ENCODE measurements around the gene NPEPPS.
"Not testable (repeated sequence)": the region's sequence is repeated elsewhere in the genome, so short reads cannot be mapped to it uniquely, and the experiment has no call there.

NPEPPS gene, protein sequence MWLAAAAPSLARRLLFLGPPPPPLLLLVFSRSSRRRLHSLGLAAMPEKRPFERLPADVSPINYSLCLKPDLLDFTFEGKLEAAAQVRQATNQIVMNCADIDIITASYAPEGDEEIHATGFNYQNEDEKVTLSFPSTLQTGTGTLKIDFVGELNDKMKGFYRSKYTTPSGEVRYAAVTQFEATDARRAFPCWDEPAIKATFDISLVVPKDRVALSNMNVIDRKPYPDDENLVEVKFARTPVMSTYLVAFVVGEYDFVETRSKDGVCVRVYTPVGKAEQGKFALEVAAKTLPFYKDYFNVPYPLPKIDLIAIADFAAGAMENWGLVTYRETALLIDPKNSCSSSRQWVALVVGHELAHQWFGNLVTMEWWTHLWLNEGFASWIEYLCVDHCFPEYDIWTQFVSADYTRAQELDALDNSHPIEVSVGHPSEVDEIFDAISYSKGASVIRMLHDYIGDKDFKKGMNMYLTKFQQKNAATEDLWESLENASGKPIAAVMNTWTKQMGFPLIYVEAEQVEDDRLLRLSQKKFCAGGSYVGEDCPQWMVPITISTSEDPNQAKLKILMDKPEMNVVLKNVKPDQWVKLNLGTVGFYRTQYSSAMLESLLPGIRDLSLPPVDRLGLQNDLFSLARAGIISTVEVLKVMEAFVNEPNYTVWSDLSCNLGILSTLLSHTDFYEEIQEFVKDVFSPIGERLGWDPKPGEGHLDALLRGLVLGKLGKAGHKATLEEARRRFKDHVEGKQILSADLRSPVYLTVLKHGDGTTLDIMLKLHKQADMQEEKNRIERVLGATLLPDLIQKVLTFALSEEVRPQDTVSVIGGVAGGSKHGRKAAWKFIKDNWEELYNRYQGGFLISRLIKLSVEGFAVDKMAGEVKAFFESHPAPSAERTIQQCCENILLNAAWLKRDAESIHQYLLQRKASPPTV

DNA sequence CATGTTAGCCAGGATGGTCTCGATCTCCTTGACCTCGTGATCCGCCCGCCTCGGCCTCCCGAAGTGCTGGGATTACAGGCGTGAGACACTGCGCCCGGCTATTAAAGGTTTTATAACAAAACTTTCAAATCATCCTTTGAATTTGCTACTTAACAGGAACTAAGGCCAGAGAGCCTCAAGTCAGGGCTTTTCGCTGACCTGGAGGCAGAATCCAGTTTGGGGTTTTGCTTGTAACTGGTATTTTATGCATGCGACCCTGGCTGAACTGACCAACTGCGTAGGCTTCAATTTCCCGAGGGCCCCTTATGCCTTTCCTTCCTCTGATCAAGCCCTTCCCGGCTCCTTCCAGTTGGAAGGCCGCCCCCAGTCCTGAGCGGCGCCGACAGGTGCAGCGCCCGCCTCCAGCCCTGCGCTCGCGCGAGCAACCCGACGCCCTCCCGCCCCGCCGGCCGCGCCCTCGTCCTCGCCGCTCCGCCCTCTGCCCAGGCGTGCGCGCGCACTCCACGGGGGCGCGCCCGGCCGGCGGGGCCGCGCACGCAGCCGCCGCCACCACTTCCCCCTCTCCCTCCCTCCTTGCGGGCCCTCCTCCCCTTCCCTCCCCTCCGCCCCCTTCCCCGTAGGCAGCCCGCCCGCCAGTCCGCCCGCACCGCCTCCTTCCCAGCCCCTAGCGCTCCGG, at the start of gene NPEPPS:
TSS of gene NPEPPS (plus strand) at position 552 of the 676 bp plus-strand sequence. CDS start 193 bp downstream, outside the sequence.
- DNase-seq = not testable (repeated sequence)

DNA sequence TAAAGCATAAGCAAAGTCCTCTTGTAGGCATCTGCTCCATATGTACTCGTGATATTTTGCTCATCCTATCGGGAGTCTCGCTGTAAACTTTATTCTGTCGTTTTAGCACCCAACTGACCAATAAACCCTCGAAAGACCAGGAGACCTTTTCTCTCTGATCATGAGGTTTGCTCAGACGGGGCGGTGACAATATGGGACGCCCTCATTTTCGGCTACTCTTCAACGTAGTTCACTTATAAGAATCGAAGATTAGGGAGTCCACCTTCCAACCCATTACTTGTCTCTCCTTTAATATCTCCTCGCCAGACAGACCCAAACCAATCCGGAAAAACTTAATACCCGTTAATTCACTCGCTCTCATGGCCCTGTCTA, 39.1 kb upstream of the NPEPPS start:
- not testable (repeated sequence) for DNase-seq

DNA sequence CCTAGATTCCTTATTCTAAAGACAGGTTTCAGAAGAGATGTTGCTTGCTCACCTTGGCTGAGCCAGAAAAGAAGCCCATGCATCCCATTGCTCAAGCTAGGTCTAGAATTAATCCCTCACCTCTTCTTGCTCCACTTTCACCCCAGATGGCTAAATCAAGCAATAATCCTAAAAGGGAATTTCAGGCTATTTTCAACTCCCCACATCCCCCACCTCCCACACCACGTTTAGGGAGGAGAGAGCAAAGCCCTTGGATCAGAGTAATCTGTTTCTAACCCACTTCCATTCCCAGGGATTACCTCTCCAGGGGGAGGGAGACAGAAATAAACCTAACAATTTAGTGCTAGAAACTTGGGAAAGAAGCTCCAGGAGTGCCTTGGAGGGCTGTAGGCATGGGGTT, 31.8 kb upstream of the NPEPPS start:
- not testable (repeated sequence) for DNase-seq

DNA sequence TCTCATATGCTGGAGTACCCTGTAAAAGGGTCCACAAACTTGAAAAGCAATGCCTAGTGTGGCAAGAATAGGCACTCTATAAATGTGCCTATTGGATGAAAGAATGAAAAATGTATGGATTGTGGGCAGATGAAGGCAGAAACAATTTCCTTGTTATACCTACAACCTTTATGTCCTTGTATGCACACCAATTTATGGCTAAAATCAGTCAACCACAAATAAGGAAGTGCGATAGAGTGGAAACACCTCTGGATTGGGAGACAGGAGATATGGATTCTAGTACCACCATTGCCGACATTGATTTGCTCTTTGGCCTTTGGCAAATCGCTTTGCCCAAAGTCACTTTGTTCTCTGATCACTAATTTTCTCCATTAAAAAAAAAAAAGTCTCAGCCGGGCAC, 31.4 kb upstream of the NPEPPS start:
- not testable (repeated sequence) for DNase-seq

DNA sequence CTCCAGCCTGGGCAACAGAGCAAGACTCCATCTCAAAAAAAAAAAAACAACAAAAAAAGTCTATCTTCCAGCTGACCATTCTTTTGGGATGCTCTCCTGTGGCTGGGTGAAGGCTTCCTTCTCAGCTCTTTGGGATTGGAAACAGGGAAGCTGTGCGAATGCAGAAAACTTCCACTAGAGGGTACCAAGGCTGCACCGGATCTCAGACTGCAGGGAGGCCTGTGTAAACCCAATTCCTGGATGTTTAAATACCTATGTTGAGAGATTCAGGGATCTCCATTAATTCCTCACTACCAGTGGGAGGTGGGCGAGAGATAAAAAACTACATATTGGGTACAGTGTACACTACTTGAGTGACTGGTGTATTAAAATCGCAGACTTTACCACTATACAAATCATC, 30.3 kb upstream of the NPEPPS start:
- DNase-seq = not testable (repeated sequence)

DNA sequence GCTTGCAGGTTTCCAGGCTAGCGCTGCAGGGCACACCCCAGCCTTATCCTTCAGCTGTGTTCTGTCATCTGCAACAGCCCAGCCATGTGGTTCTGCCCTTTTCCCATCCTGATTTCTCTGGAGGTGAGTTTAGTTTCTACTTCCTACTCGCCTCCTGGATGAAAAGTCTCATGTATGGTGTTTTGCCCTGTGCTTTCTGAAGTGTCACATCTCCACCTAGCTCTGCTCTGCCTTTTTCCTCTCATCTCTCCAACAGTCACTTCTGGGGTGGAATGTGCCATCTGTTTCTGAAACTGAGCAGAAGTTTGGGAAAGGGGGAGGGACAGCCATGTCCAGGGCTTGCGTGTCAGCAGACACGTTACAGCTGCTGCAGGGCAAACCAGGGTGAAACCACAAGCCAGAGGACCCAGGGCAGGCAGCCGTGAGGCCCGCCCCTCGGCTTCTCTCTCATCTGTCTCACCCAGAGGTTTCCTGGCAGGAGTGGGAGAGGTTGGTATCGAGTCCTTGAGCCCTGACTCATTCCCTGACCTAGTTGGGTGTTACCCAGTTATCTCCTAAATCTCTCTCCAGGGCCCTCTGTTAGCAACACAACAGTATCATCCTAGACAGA, 28.7 kb upstream of the NPEPPS start:
- DNase-seq = not testable (repeated sequence)

DNA sequence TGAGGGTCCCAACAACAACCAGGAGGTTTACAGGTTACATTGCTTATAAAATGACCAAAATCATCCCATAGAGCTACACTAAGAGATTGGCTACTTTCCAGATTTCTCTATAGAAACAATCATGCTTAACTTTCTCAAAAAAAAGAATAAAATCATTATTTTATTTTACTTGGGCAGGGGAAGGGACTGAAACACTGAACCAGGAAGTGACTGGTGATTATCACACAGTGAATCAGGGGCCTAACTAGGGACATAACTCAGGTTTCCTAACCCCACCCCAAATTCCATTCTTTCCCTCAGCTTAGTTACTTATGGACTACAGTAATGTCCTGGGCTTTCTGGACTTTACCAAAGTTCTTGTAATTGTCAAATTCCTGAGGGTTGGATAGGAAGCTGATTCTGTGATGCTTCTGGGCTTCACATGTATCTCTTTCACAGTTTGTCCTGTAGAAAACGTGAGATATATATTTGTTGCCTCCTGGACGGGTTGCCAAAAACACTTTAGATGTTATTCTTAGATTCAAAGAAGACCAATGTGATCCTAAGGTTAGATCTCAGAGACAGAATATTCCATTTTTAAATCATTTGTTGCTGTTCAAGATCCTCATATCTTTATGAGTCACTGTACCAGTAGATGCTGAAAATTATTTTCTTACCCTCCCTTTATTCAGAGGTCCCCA, 28.0 kb upstream of the NPEPPS start:
- not testable (repeated sequence) for DNase-seq

DNA sequence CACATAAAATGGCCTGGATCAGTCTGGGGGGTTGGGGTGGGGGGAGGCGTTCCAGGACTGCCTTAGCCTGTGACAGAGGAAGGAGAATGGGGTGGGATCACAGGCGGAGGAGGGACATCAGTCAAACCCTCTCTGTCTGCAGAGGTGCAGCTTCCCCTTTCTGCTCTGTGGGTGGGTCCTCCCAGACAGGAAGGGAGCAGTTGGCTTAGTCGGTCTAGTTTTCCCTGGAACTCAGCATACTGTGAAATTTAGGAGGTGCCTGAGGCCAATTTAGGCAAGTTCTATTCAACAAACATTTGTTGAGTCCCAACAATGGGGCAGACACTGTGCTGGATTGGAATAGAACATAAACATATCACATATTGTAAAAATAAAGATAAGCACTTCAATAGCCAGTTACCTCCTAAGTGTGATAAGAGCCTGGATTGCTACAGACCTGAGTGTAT, 19.2 kb upstream of the NPEPPS start:
- DNase-seq = not testable (repeated sequence)

DNA sequence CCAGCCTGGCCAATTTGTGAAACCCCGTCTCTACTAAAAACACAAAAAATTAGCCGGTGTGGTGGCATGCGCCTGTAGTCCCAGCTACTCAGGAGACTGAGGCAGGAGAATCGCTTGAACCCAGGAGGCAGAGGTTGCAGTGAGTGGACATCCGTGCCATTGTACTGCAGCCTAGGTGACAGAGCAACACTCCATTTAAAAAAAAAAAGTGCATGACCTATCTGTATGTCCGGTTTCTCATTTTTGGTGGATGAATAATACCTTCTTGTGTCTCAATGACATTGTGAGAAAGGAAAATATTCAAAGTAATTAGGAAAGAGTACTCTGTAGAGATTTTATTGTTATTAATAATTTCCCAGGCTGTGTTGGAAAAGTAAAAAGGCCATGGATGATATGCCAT, 17.6 kb upstream of the NPEPPS start:
- not testable (repeated sequence) for DNase-seq

DNA sequence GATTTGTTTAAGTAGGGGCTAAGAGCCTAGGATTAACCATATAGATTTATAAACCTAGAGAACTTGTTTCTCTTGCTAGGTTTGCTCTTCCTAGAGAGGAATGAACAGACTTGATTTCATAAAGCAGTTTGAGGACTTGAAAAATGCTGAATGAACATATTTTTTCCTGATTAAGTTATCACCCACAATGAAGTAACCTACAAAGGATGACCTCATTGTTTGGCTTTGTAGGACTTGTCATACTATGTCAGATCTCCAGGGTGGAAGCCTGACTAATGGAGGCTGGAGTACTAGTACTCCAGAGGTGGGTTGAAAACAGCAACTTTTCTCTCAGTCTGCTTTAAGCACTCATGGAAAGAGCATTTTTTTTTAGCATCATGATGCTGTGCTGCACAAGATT, 12.0 kb upstream of the NPEPPS start:
- DNase-seq = not testable (repeated sequence)

DNA sequence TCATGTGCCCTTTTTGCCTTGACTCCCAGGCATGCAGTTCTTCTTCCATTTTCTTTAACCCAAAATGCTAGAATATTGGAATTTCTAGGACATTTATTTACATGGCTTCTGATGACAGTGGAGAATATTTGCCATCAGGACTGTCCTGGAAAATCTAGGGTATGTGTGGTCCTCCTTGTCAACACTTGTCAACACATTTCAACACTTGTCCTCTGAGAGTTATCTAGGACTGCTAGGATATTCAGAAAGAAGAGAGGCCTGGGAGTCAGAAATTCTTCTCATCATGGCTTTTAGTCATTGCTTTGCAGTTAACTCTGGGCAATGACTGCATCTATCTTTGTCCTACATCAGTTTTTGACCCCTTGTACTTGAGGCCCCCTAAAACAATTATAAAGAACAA, 11.5 kb upstream of the NPEPPS start:
- DNase-seq = not testable (repeated sequence)

DNA sequence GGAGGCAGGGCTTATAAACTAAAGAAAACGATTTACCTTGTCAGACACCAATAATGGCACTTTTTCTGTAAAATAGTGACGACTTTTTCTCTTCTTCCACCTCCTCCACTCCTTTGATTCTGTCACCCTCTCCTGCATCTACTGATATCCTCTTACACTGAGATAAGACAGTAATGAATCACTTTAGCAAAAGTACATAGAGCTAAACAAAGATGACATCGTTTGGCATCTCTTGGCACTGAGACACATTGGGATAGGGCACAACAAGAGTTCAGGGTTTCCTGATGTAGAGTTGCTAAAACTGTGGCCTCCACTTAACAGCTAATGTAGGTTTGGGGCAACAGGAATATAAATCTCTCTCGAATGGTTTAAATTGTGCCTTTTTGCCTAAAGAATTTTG, 10.6 kb upstream of the NPEPPS start:
- not testable (repeated sequence) for DNase-seq

DNA sequence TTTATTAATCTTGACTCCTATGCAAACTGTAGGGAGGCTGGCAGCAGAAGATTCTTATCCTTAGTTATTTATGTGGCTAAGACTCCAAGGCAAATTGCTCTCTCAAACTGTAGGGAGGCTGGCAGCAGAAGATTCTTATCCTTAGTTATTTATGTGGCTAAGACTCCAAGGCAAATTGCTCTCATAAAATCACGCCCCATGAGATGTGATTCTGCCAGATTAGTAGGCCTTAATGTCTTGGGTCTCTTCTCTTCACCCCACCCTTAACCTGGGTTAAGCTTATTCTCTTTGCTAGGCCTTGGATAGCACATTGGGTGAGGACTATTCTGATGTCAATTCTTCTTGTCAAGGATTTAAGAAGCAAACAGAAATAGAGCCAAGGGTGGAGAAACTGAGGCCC, 9.5 kb upstream of the NPEPPS start:
- DNase-seq = not testable (repeated sequence)

DNA sequence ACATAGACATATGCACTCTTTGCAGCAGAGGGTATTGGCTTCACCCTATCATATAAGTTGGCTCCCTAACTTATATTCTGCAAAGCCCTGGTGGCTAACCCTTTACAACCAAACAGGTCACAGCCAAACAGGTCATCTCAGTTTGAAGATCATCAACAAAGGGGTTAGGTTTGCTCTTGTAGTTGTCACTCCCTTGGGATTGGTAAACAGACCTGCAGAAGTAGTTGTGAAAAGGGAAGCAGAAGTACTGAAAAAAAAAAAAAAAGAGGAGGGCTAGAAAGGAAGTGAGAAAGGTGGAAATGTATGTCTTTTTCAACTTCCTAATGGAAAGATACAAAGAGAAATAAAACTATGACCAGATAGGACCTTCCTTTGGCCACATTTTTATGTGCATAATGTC, 8.6 kb upstream of the NPEPPS start:
- not testable (repeated sequence) for DNase-seq

DNA sequence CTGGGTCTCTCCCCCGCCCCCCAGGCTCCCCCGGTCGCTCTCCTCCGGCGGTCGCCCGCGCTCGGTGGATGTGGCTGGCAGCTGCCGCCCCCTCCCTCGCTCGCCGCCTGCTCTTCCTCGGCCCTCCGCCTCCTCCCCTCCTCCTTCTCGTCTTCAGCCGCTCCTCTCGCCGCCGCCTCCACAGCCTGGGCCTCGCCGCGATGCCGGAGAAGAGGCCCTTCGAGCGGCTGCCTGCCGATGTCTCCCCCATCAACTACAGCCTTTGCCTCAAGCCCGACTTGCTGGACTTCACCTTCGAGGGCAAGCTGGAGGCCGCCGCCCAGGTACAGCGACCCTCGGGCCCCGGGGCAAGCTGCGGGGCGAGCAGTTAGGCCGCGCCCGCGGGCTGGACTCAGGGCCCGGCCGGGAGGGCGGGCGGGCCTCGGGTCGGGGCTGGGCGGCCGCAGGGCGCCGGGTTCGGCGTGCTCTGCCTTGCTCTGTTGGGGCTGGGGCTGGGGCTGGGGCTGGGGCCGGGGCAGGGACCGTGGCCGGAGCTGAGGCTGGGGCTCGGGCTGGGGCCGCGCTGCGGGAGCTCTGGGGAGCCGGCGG, 419 bp downstream of the NPEPPS start:
- DNase-seq = not testable (repeated sequence)

DNA sequence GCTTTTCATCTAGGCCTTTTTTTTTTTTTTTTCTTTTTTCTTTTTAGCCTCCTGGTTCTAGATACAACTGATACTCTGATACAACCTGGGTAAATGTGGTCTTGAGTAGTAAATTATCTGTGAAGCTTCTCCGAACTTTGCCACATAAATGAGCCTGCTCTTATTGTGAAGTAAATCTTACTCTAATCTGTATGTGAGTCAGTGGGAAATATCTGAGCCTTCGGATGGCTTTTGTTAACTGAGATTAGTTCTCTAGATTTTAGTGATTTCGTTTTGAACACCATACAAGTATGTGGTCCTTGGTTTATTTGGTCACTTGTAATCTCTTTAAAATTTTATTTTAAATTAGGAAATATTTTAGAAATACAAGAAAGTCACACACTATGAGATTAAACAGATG, 8.2 kb downstream of the NPEPPS start:
- DNase-seq = not testable (repeated sequence)

DNA sequence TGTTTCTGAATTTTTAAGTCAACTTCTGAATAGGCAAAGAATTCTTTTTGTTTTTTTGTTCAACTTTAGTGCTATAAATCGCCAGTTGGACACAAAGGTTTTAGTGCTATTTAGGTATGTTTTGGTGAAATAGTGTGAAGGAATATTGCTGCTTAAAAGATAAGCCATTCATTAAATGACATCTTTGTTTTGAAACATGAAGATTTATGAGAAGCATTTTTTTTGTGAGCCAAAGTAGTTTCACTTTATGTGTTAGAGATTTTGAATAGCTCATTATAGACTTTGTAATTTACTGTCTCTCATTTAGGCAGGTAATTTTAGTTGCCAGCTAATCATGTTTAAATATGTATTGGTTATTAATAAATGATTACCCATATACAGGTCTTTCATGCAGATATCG, 10.8 kb downstream of the NPEPPS start:
- DNase-seq = not testable (repeated sequence)

DNA sequence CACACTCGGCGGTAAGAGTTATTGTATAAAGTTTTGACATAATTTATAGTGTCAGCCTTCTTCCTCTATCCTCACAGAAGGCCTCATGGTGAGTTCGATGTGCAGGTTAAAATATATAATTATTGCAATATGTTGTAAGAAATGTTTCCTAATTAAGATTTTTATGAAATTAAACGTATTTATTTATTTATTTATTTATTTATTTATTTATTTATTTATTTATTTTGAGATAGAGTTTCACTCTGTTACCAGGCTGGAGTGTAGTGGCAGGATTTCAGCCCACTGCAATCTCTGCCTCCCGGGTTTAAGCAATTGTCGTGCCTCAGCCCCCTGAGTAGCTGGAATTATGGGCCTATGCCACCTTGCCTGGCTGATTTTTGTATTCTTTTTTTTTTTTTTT, 13.4 kb downstream of the NPEPPS start:
- DNase-seq = not testable (repeated sequence)

DNA sequence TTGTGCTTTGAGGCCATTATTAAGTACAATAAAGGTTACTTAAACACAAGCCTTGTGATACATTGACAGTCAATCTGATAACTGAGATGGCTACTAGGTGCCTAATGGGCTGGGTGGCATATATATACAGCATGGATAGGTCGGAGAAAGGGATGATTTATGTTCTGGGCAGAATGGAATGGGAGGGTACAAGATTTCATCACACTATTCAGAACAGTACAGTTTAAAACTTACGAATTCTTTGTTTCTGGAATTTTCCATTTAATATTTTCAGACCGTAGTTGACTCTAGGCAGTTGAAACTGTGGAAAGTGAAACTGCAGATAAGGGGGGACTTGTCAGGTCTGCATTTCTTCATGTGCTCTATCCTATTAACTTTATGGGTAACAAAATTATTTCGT, 23.8 kb downstream of the NPEPPS start:
- DNase-seq = not testable (repeated sequence)

DNA sequence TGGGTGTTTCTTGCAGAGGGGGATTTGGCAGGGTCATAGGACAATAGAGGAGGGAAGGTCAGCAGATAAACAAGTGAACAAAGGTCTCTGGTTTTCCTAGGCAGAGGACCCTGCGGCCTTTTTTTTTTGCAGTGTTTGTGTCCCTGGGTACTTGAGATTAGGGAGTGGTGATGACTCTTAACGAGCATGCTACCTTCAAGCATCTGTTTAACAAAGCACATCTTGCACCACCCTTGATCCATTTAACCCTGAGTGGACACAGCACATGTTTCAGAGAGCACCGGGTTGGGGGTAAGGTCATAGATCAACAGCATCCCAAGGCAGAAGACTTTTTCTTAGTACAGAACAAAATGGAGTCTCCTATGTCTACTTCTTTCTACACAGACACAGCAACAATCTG, 25.2 kb downstream of the NPEPPS start:
- DNase-seq = not testable (repeated sequence)

DNA sequence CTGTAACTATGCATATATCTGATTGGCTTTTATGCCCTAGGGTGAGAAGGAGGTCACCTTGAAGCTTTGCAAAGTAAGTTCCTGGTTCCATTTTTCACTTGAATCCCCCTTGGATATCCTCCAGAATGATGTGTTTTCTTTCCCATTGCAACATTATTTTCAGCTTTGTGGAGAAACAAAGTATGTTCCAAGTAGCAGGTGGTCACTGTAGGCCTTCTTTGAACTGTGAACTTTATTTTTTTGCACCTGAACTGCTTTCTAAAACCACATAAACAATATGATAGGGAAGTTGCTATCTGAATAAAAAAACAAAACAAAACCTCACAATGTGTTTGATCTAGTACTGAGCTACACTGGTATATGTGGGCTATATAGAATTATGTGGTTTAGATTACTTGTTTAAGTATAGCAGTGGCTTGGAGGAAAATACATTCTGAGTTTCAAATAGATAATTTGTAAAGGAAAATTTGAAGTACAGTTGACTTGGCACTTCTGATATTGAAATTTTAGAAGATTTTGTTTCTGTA, 29.7 kb downstream of the NPEPPS start:
- DNase-seq = not testable (repeated sequence)

Measured in NCI-H2081 treated with DMSO at 0.1 percent for 48 hours (cell line).